ENCODE results near the gene CCDC110.

- TF ChIP-seq YY1 (IDR thresholded peaks at IDR 0.05; ENCODE audit: insufficient read depth, insufficient read length) (no peak), ZNF274 (IDR thresholded peaks at IDR 0.05; ENCODE audit: low read depth, low read length) (no peak)
Measured at GRCh38 chr4:185404031-185404430, 67.5 kb downstream of the CCDC110 start.

Measured in NT2/D1 (cell line).